ENCODE measurements around the gene PTGS1.
"Not testable (repeated sequence)": the region's sequence is repeated elsewhere in the genome, so short reads cannot be mapped to it uniquely, and the experiment has no call there.

DNA sequence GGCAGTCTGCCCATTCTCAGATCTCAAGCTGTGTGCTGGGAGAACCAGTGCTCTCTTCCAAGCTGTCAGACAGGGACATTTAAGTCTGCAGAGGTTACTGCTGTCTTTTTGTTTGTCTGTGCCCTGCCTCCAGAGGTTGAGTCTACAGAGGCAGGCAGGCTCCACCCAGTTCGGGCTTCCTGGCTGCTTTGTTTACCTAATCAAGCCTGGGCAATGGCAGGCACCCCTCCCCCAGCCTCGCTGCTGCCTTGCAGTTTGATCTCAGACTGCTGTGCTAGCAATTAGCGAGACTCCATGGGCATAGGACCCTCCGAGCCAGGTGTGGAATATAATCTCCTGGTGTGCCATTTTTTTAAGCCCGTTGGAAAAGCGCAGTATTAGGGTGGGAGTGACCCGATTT is 43.3 kb downstream of the PTGS1 start:
- not testable (repeated sequence) for TF ChIP-seq YY1 (IDR thresholded peaks at IDR 0.05; ENCODE audit: low read depth, low read length); POLR2A (IDR thresholded peaks at IDR 0.05; ENCODE audit: control extremely low read depth in 1 of 2, low read depth in 2 of 2, low read length in 2 of 2)

Measured in H1 (cell line).